NCI-H128 (cell line): ENCODE measurements around the gene STAT4.

Experiments used
- DNase-seq: peaks from one replicate; lab custom pipeline; 2025; ENCODE audit not compliant: unreplicated experiment; lab: John Stamatoyannopoulos, UW

Gene STAT4

GRCh38 chr2:191045141-191045540 lies 105.7 kb downstream of the STAT4 start:
- no peak for DNase-seq

GRCh38 chr2:191043438-191043837 lies 107.4 kb downstream of the STAT4 start:
- DNase-seq = no peak

GRCh38 chr2:191041418-191042161 lies 109.2 kb downstream of the STAT4 start:
- no peak for DNase-seq

- DNase-seq = no peak
Observed at GRCh38 chr2:191039616-191040015, 111.2 kb downstream of the STAT4 start.

GRCh38 chr2:191038741-191039140 lies 112.1 kb downstream of the STAT4 start:
- no peak for DNase-seq

- DNase-seq = no peak
Observed at GRCh38 chr2:191038241-191038725, 112.5 kb downstream of the STAT4 start.

GRCh38 chr2:191037351-191037750 lies 113.4 kb downstream of the STAT4 start:
- DNase-seq = no peak

GRCh38 chr2:191036363-191036762 lies 114.4 kb downstream of the STAT4 start:
- DNase-seq = no peak

GRCh38 chr2:191032588-191033429 lies 118.0 kb downstream of the STAT4 start:
- no peak for DNase-seq

GRCh38 chr2:191031256-191031655 lies 119.5 kb downstream of the STAT4 start:
- no peak for DNase-seq

- DNase-seq = peak; percentile 25
Observed at GRCh38 chr2:191030521-191031154, 120.2 kb downstream of the STAT4 start.

- no peak for DNase-seq
Observed at GRCh38 chr2:191029280-191029950, 121.4 kb downstream of the STAT4 start.

GRCh38 chr2:191026377-191026776 lies 124.4 kb downstream of the STAT4 start:
- DNase-seq = no peak

- DNase-seq = no peak
Observed at GRCh38 chr2:191025135-191025534, 125.7 kb downstream of the STAT4 start.

- DNase-seq = no peak
Observed at GRCh38 chr2:191023235-191023679, 127.5 kb downstream of the STAT4 start.

GRCh38 chr2:191020742-191021381 lies 129.9 kb downstream of the STAT4 start:
- DNase-seq = no peak

GRCh38 chr2:191020221-191020741 lies 130.5 kb downstream of the STAT4 start:
- DNase-seq = peak; percentile 80

GRCh38 chr2:191019376-191019775 lies 131.4 kb downstream of the STAT4 start:
- no peak for DNase-seq

GRCh38 chr2:191018643-191019119 lies 132.1 kb downstream of the STAT4 start:
- DNase-seq = no peak

GRCh38 chr2:191018048-191018447 lies 132.7 kb downstream of the STAT4 start:
- no peak for DNase-seq
